Suppressor macrophage (primary cell): ENCODE measurements around the gene ROCK1.
"Not testable (repeated sequence)": the region's sequence is repeated elsewhere in the genome, so short reads cannot be mapped to it uniquely, and the experiment has no call there.

ENCODE experiments used
- DNase-seq, 4 experiments: peaks; one replicate each; pipeline ENCODE4 v3.0.0-alpha.2; 2020 to 2022
- total RNA-seq, 17 experiments: gene quantifications; one replicate each; lab custom pipeline; 2026; ENCODE audit warnings: mixed read lengths in 6 of 17, inconsistent platforms in 3 of 17; lab: John Stamatoyannopoulos, UW

ROCK1 gene
- 123 to 326 (median 229) reads per million in 17 experiments for total RNA-seq

- peak; percentile 97 to 99 (median 98) for DNase-seq
These were observed at the start of gene ROCK1 for GRCh38 chr18:21111346-21112139. Gene ROCK1 (minus strand): TSS chr18:21111813. CDS start chr18:21110910, 903 bp downstream.

GRCh38 chr18:21155443-21155842, 43.8 kb upstream of the ROCK1 start:
- DNase-seq, result no peak

- DNase-seq, result peak; percentile 11 to 57 (median 55)
These were observed 34.4 kb upstream of the ROCK1 start for GRCh38 chr18:21146016-21146415.

- no peak for DNase-seq
These were observed 33.8 kb upstream of the ROCK1 start for GRCh38 chr18:21145371-21145770.

- DNase-seq, result peak in 1 of 4 experiments; percentile 7
These were observed 30.2 kb upstream of the ROCK1 start for GRCh38 chr18:21141668-21142422.

- not testable (repeated sequence) for DNase-seq
These were observed 26.3 kb upstream of the ROCK1 start for GRCh38 chr18:21137719-21138488.

GRCh38 chr18:21134895-21135294, 23.3 kb upstream of the ROCK1 start:
- peak; percentile 42 to 80 (median 69) for DNase-seq

- no peak for DNase-seq
These were observed 20.8 kb upstream of the ROCK1 start for GRCh38 chr18:21132398-21132918.

GRCh38 chr18:21131698-21132227, 20.1 kb upstream of the ROCK1 start:
- DNase-seq, result no peak

- peak in 3 of 4 experiments; percentile 15 to 41 (median 32) for DNase-seq
These were observed 18.1 kb upstream of the ROCK1 start for GRCh38 chr18:21129566-21130216.

GRCh38 chr18:21123290-21123926, 11.8 kb upstream of the ROCK1 start:
- no peak for DNase-seq

- no peak for DNase-seq
These were observed 7.2 kb upstream of the ROCK1 start for GRCh38 chr18:21118806-21119205.

GRCh38 chr18:21117409-21118131, 6.0 kb upstream of the ROCK1 start:
- peak; percentile 75 to 94 (median 86) for DNase-seq

- peak; percentile 76 to 91 (median 88) for DNase-seq
These were observed 4.2 kb upstream of the ROCK1 start for GRCh38 chr18:21115519-21116411.

- DNase-seq, result no peak
These were observed 1.0 kb upstream of the ROCK1 start for GRCh38 chr18:21112543-21113105.

- DNase-seq, result peak in 3 of 4 experiments; percentile 77 to 87 (median 85)
These were observed 494 bp upstream of the ROCK1 start for GRCh38 chr18:21112140-21112473.

- DNase-seq, result peak; percentile 57 to 79 (median 64)
These were observed 784 bp downstream of the ROCK1 start for GRCh38 chr18:21110713-21111345.

- DNase-seq, result peak in 1 of 4 experiments; percentile 18
These were observed 1.5 kb downstream of the ROCK1 start for GRCh38 chr18:21109936-21110712.
